Activated CD4-positive, alpha-beta T cell treated with anti-CD3 and anti-CD28 coated beads for 24 hours (primary cell): ENCODE results near the gene VWA1.
A peak's percentile ranks its signal among the peaks of the same experiment; 100 is the strongest.
"Not testable (repeated sequence)": the region's sequence is repeated elsewhere in the genome, so short reads cannot be mapped to it uniquely, and the experiment has no call there.

Experiments used
- DNase-seq, 2 donors: peaks; one replicate each; pipeline ENCODE4 v3.0.0-alpha.2; 2020; ENCODE audit warnings: low read depth in 2 of 2

VWA1 gene

GRCh38 chr1:1403653-1404052 lies 31.8 kb upstream of the VWA1 start:
- DNase-seq, result no peak

GRCh38 chr1:1406101-1406820 lies 29.2 kb upstream of the VWA1 start:
- DNase-seq, result no peak

GRCh38 chr1:1406821-1407635 lies 28.5 kb upstream of the VWA1 start, which contains the start of gene MRPL20:
MRPL20 (minus strand) TSS chr1:1407293; CDS start chr1:1407217, 76 bp downstream.
- peak; percentile 90 to 92 for DNase-seq

- no peak for DNase-seq
Observed at GRCh38 chr1:1407636-1408318, 27.7 kb upstream of the VWA1 start.

GRCh38 chr1:1410238-1410637 lies 25.3 kb upstream of the VWA1 start:
- not testable (repeated sequence) for DNase-seq

- DNase-seq, result no peak
Observed at GRCh38 chr1:1411626-1412025, 23.9 kb upstream of the VWA1 start.

- not testable (repeated sequence) for DNase-seq
Observed at GRCh38 chr1:1412311-1412902, 23.1 kb upstream of the VWA1 start.

GRCh38 chr1:1415751-1416150 lies 19.7 kb upstream of the VWA1 start:
- DNase-seq, result no peak

GRCh38 chr1:1417396-1417795 lies 18.1 kb upstream of the VWA1 start:
- DNase-seq, result not testable (repeated sequence)

GRCh38 chr1:1417825-1418463 lies 17.5 kb upstream of the VWA1 start:
- DNase-seq, result not testable (repeated sequence)

- no peak for DNase-seq
Observed at GRCh38 chr1:1418464-1419362, 16.8 kb upstream of the VWA1 start.

GRCh38 chr1:1419363-1419812 lies 16.1 kb upstream of the VWA1 start:
- DNase-seq, result no peak

GRCh38 chr1:1419813-1420653 lies 15.5 kb upstream of the VWA1 start:
- no peak for DNase-seq

GRCh38 chr1:1420654-1421141 lies 14.8 kb upstream of the VWA1 start:
- no peak for DNase-seq

- no peak for DNase-seq
Observed at GRCh38 chr1:1421147-1421906, 14.2 kb upstream of the VWA1 start, which contains the start of gene ANKRD65. ANKRD65 (minus strand) TSS chr1:1421276; CDS start chr1:1421005, 271 bp downstream.

- no peak for DNase-seq
Observed at GRCh38 chr1:1421907-1422464, 13.5 kb upstream of the VWA1 start.

GRCh38 chr1:1422465-1423244 lies 12.8 kb upstream of the VWA1 start:
- no peak for DNase-seq
